Stimulated activated CD8-positive, alpha-beta memory T cell treated with anti-CD3 and anti-CD28 coated beads, Interleukin-15, amount 100 ng/mL, for 48 hours (primary cell): Measurements from ENCODE around the gene SERPINE2.
A peak's percentile ranks its signal among the peaks of the same experiment; 100 is the strongest.
"Not testable (repeated sequence)": the region's sequence is repeated elsewhere in the genome, so short reads cannot be mapped to it uniquely, and the experiment has no call there.

Experiments
- DNase-seq, 2 donors: peaks; one replicate each; pipeline ENCODE4 v3.0.0-alpha.2; 2020; ENCODE audit warnings: low read depth in 2 of 2

The SERPINE2 gene

GRCh38 chr2:223941579-223942277, 97.4 kb downstream of the SERPINE2 start:
- peak; percentile 68 to 74 for DNase-seq

GRCh38 chr2:223939438-223939837, 99.6 kb downstream of the SERPINE2 start:
- DNase-seq: not testable (repeated sequence)

GRCh38 chr2:223937535-223937934, 101.6 kb downstream of the SERPINE2 start:
- no peak for DNase-seq

- DNase-seq: no peak
Observed at GRCh38 chr2:223936862-223937326, 102.2 kb downstream of the SERPINE2 start.

GRCh38 chr2:223935459-223936125, 103.5 kb downstream of the SERPINE2 start:
- DNase-seq: no peak

- DNase-seq: no peak
Observed at GRCh38 chr2:223934870-223935269, 104.2 kb downstream of the SERPINE2 start.

- DNase-seq: no peak
Observed at GRCh38 chr2:223932816-223933800, 106.0 kb downstream of the SERPINE2 start.

- DNase-seq: no peak
Observed at GRCh38 chr2:223930103-223930976, 108.7 kb downstream of the SERPINE2 start.

GRCh38 chr2:223929571-223930102, 109.4 kb downstream of the SERPINE2 start:
- no peak for DNase-seq

- DNase-seq: no peak
Observed at GRCh38 chr2:223928113-223929006, 110.7 kb downstream of the SERPINE2 start.

- DNase-seq: no peak
Observed at GRCh38 chr2:223925106-223925505, 114.0 kb downstream of the SERPINE2 start.
